SK-N-SH treated with all-trans-retinoic acid at 6 μM for 48 hours (cell line): ENCODE measurements around the gene DCP1B.

Source experiments
- ATAC-seq: fragments of 200-7000 bp; cut with Tn5 transposase; 3 replicates; pipeline ENCODE4 v1.9.1; 2020; ENCODE audit warnings: mild to moderate bottlenecking, moderate library complexity
- ARNTL ChIP-seq: fragments of 450-650 bp; formaldehyde crosslinking; IDR thresholded peaks from 2 replicates; pipeline ENCODE4 v1.5.0; 2020; ENCODE audit warnings: low read depth, mild to moderate bottlenecking, moderate library complexity, borderline replicate concordance
- BACH2 ChIP-seq: fragments of 250-450 bp; sonication (Bioruptor Pico); IDR thresholded peaks from 2 replicates; pipeline ENCODE4 v1.9.0; 2021; ENCODE audit warnings: mild to moderate bottlenecking, borderline replicate concordance
- CSDC2 ChIP-seq: fragments of 250-450 bp; sonication (Bioruptor Pico); IDR thresholded peaks from 2 replicates; pipeline ENCODE4 v1.5.0; 2020; ENCODE audit warnings: mild to moderate bottlenecking, moderate library complexity
- CSRNP3 ChIP-seq: fragments of 250-450 bp; sonication (Bioruptor Pico); IDR thresholded peaks from 2 replicates; pipeline ENCODE4 v1.5.1; 2021; ENCODE audit warnings: mild to moderate bottlenecking, moderate library complexity
- GLIS3 ChIP-seq: fragments of 250-450 bp; sonication (Bioruptor Pico); IDR thresholded peaks from 2 replicates; pipeline ENCODE4 v1.5.0; 2020; ENCODE audit warnings: mild to moderate bottlenecking, moderate library complexity
- ISL1 ChIP-seq: fragments of 250-450 bp; sonication (Bioruptor Pico); IDR thresholded peaks from 2 replicates; pipeline ENCODE4 v2.1.2; 2022; ENCODE audit warnings: mild to moderate bottlenecking, moderate library complexity
- OSR1 ChIP-seq: fragments of 250-450 bp; sonication (Bioruptor Pico); IDR thresholded peaks from 2 replicates; pipeline ENCODE4 v1.8.0; 2022; ENCODE audit warnings: moderate library complexity, mild to moderate bottlenecking, inconsistent platforms
- PATZ1 ChIP-seq: fragments of 250-450 bp; sonication (Bioruptor Pico); IDR thresholded peaks from 2 replicates; pipeline ENCODE4 v1.8.0; 2020; ENCODE audit warnings: mild to moderate bottlenecking, moderate library complexity, borderline replicate concordance
- PPARA ChIP-seq: fragments of 250-450 bp; sonication (Bioruptor Pico); IDR thresholded peaks from 2 replicates; pipeline ENCODE4 v1.5.0; 2020; ENCODE audit warnings: mild to moderate bottlenecking, borderline replicate concordance
- SNAI2 ChIP-seq: fragments of 250-450 bp; sonication (Bioruptor Pico); IDR thresholded peaks from 2 replicates; pipeline ENCODE4 v1.5.0; 2020; ENCODE audit warnings: mild to moderate bottlenecking, moderate library complexity
- TCF4 ChIP-seq: fragments of 250-450 bp; sonication (Bioruptor Pico); IDR thresholded peaks from 2 replicates; pipeline ENCODE4 v1.8.0; 2021; ENCODE audit warnings: mild to moderate bottlenecking, moderate library complexity, borderline replicate concordance
- ZC3H10 ChIP-seq: fragments of 250-450 bp; sonication (Bioruptor Pico); IDR thresholded peaks from 2 replicates; pipeline ENCODE4 v1.5.1; 2021; ENCODE audit warnings: mild to moderate bottlenecking, moderate library complexity
- ZFP3 ChIP-seq: fragments of 250-450 bp; sonication (Bioruptor Pico); IDR thresholded peaks from 2 replicates; pipeline ENCODE4 v1.5.0; 2020; ENCODE audit warnings: mild to moderate bottlenecking, moderate library complexity
- ZFP30 ChIP-seq: fragments of 450-650 bp; formaldehyde crosslinking; IDR thresholded peaks from 2 replicates; pipeline ENCODE4 v1.5.0; 2022; ENCODE audit warnings: mild to moderate bottlenecking, moderate library complexity
- ZNF565 ChIP-seq: fragments of 450-650 bp; formaldehyde crosslinking; conservative IDR thresholded peaks from 2 replicates; pipeline ENCODE4 v1.5.0; 2020; ENCODE audit warnings: low read depth, mild to moderate bottlenecking, moderate library complexity
- ZNF70 ChIP-seq: fragments of 450-650 bp; formaldehyde crosslinking; IDR thresholded peaks from 2 replicates; pipeline ENCODE4 v1.5.0; 2020; ENCODE audit warnings: mild to moderate bottlenecking, moderate library complexity
- ZNF8 ChIP-seq: fragments of 450-650 bp; formaldehyde crosslinking; IDR thresholded peaks from 2 replicates; pipeline ENCODE4 v1.5.0; 2020; ENCODE audit warnings: mild to moderate bottlenecking, moderate library complexity
- TF ChIP-seq, protein P1 (sequence below): fragments of 250-450 bp; sonication (Bioruptor Pico); IDR thresholded peaks from 2 replicates; pipeline ENCODE4 v1.5.1; 2020; ENCODE audit warnings: low read depth, mild to moderate bottlenecking, moderate library complexity
- TF ChIP-seq, protein P2 (sequence below): fragments of 250-450 bp; sonication (Bioruptor Pico); IDR thresholded peaks from 2 replicates; pipeline ENCODE4 v1.5.0; 2020; ENCODE audit warnings: mild to moderate bottlenecking, moderate library complexity
- TF ChIP-seq, protein P3 (sequence below): fragments of 250-450 bp; sonication (Bioruptor Pico); IDR thresholded peaks from 2 replicates; pipeline ENCODE4 v1.8.0; 2021; ENCODE audit warnings: low read depth, mild to moderate bottlenecking, moderate library complexity, borderline replicate concordance

Gene DCP1B

DNA sequence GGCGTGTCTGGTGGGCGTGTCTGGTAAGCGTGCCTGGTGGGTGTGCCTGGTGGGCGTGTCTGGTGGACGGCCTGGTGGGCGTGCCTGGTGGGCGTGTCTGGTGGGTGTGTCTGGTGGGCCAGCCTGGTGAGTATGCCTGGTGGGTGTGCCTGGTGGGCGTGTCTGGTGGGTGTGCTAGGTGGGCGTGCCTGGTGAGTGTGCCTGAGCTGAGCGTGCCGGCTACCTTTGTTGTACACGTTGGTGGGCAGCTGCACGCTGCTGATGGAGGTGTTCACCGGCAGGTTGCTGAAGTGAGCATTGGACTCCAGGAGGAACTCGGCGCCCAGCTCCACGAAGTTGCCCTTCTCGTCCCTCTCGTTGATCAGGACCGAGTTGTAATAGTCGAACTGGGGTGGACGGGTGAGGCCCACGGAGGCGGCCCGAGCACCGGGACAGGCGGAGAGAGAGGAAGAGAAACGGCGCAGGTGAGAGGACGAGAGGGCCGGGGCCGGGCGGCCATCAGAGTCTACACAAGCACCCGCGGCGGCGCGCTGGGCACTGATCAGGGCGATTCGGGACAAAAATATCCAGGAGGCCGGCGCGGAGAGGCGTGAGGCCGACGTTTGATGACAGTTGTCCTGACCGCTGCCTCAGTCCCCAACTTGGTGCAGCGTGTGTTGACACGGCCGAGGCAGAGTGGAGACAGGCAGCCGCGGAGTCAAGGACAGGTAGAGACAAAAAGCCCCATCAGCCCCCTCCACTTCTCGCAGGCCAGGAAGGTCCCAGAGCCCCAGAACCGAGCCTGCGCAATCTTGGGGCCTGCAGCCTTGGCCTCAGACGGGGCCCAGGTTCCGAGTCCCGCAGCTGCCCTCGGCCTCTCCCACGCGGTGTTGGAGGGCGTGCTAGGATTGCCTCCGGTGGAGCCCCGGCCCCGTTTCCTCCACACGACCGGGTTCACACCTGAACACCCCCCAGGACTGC is 96.3 kb downstream of the DCP1B start (continued):
- TF ChIP-seq, protein P1, sequence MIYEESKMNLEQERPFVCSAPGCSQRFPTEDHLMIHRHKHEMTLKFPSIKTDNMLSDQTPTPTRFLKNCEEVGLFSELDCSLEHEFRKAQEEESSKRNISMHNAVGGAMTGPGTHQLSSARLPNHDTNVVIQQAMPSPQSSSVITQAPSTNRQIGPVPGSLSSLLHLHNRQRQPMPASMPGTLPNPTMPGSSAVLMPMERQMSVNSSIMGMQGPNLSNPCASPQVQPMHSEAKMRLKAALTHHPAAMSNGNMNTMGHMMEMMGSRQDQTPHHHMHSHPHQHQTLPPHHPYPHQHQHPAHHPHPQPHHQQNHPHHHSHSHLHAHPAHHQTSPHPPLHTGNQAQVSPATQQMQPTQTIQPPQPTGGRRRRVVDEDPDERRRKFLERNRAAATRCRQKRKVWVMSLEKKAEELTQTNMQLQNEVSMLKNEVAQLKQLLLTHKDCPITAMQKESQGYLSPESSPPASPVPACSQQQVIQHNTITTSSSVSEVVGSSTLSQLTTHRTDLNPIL (CRISPR knock-in tag): no peak

GRCh38 chr12:1906579-1906978 is 97.7 kb downstream of the DCP1B start:
- no peak for ATAC-seq
- TF ChIP-seq TCF4 (CRISPR knock-in tag) (no peak), PATZ1 (CRISPR knock-in tag) (no peak), ISL1 (CRISPR knock-in tag) (no peak), CSDC2 (CRISPR knock-in tag) (no peak), PPARA (CRISPR knock-in tag) (no peak), ARNTL (CRISPR knock-in tag) (no peak), ZNF8 (CRISPR knock-in tag) (no peak), CSRNP3 (no peak), ZFP3 (CRISPR knock-in tag) (no peak), SNAI2 (CRISPR knock-in tag) (no peak), ZC3H10 (CRISPR knock-in tag) (no peak), ZNF70 (CRISPR knock-in tag) (no peak), ZFP30 (no peak), GLIS3 (CRISPR knock-in tag) (no peak), ZNF565 (CRISPR knock-in tag) (no peak), BACH2 (CRISPR knock-in tag) (no peak), OSR1 (CRISPR knock-in tag) (no peak)
- TF ChIP-seq, protein P2, sequence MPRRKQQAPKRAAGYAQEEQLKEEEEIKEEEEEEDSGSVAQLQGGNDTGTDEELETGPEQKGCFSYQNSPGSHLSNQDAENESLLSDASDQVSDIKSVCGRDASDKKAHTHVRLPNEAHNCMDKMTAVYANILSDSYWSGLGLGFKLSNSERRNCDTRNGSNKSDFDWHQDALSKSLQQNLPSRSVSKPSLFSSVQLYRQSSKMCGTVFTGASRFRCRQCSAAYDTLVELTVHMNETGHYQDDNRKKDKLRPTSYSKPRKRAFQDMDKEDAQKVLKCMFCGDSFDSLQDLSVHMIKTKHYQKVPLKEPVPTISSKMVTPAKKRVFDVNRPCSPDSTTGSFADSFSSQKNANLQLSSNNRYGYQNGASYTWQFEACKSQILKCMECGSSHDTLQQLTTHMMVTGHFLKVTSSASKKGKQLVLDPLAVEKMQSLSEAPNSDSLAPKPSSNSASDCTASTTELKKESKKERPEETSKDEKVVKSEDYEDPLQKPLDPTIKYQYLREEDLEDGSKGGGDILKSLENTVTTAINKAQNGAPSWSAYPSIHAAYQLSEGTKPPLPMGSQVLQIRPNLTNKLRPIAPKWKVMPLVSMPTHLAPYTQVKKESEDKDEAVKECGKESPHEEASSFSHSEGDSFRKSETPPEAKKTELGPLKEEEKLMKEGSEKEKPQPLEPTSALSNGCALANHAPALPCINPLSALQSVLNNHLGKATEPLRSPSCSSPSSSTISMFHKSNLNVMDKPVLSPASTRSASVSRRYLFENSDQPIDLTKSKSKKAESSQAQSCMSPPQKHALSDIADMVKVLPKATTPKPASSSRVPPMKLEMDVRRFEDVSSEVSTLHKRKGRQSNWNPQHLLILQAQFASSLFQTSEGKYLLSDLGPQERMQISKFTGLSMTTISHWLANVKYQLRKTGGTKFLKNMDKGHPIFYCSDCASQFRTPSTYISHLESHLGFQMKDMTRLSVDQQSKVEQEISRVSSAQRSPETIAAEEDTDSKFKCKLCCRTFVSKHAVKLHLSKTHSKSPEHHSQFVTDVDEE (CRISPR knock-in tag): no peak
- TF ChIP-seq, protein P3, sequence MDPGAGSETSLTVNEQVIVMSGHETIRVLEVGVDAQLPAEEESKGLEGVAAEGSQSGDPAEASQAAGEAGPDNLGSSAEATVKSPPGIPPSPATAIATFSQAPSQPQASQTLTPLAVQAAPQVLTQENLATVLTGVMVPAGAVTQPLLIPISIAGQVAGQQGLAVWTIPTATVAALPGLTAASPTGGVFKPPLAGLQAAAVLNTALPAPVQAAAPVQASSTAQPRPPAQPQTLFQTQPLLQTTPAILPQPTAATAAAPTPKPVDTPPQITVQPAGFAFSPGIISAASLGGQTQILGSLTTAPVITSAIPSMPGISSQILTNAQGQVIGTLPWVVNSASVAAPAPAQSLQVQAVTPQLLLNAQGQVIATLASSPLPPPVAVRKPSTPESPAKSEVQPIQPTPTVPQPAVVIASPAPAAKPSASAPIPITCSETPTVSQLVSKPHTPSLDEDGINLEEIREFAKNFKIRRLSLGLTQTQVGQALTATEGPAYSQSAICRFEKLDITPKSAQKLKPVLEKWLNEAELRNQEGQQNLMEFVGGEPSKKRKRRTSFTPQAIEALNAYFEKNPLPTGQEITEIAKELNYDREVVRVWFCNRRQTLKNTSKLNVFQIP (CRISPR knock-in tag): no peak
- TF ChIP-seq, protein P1 (CRISPR knock-in tag): no peak
- TF ChIP-seq, all 23 proteins: peak for 0
